K562 (cell line): Measurements from ENCODE around the gene C9orf50. TPM values are rescaled to one million over a fixed set of nuclear protein-coding genes. Genes with fewer than 3 reads are reported as not detected.

Source experiments
- ATAC-seq: fragments of 200-7000 bp; cut with Tn5 transposase; 3 replicates; pipeline ENCODE4 v1.9.1; 2020; ENCODE audit warnings: moderate library complexity
- BruUV-seq: library from RNA; stranded (reverse); fragments of 400-500 nt; replicated peaks from 2 replicates; lab custom pipeline; 2021; lab: Mats Ljungman, UMichigan
- CTCF ChIA-PET: fragments of 300-600 bp; formaldehyde crosslinking; extraction: SDS; loops from one replicate; lab custom pipeline; 2021; ENCODE audit warnings: low intra/inter-chr PET ratio; lab: Yijun Ruan, JAX
- POLR2A ChIA-PET: fragments of 300-600, 350-650 bp; sonication (Branson Sonifier 250); formaldehyde crosslinking; extraction: SDS; loops from one replicate; lab custom pipeline; 2021; ENCODE audit warnings: antibody characterized with exemption, inconsistent platforms; lab: Yijun Ruan, JAX
- DNase-seq, 4 experiments: peaks; one replicate each; pipeline versions ENCODE4 v3.0.0 to v3.0.0-alpha.2; 2011 to 2018; ENCODE audit warnings: low spot score in 3 of 4, mixed read lengths in 3 of 4; ENCODE audit errors: extremely low read depth in 1 of 4
- FAIRE-seq: peaks from 2 replicates; lab custom pipeline; 2011; peaks lifted over from hg19 to GRCh38; lab: Jason Lieb, UNC
- H2AFZ ChIP-seq: 2 replicates; pipeline ENCODE4 v1.6.0; 2011; ENCODE audit warnings: low read depth, low read length, control low read depth, inconsistent platforms
- H3K27ac ChIP-seq: fragments of 200-600 bp; 3 replicates; pipeline ENCODE4 v1.8.0; 2011; ENCODE audit warnings: low read depth, mild to moderate bottlenecking, control low read depth, inconsistent platforms, low read length, moderate library complexity, mixed read lengths; ENCODE audit errors: extremely low read depth
- H3K27me3 ChIP-seq, 2 experiments: fragments of 300-600 bp in 1 of 2; 2 replicates in 1 of 2; 3 replicates in 1 of 2; pipeline versions ENCODE4 v1.6.0 to v1.8.0; 2011; ENCODE audit warnings: inconsistent platforms in 2 of 2, low read length in 2 of 2, mild to moderate bottlenecking in 1 of 2, mixed read lengths in 1 of 2, moderate library complexity in 1 of 2; ENCODE audit not compliant: control insufficient read depth in 2 of 2, insufficient read depth in 2 of 2
- H3K36me3 ChIP-seq: fragments of 300-600 bp; 3 replicates; pipeline ENCODE4 v1.8.0; 2011; ENCODE audit warnings: mild to moderate bottlenecking, low read length, inconsistent platforms; ENCODE audit not compliant: control insufficient read depth, insufficient read depth
- H3K4me1 ChIP-seq, 2 experiments: fragments of 200-600 bp in 1 of 2; replicated peaks in 1 of 2; 2 replicates in 1 of 2; 3 replicates in 1 of 2; pipeline versions ENCODE4 v1.5.1 to v1.8.0; 2011; ENCODE audit warnings: inconsistent platforms in 2 of 2, low read length in 2 of 2, mild to moderate bottlenecking in 1 of 2, mixed read lengths in 1 of 2, moderate library complexity in 1 of 2; ENCODE audit not compliant: control insufficient read depth in 2 of 2, insufficient read depth in 2 of 2
- H3K4me2 ChIP-seq: 2 replicates; pipeline ENCODE4 v1.6.1; 2011; ENCODE audit warnings: low read length, control low read depth, inconsistent platforms, mixed read lengths; ENCODE audit not compliant: insufficient read depth
- H3K4me3 ChIP-seq: fragments of 200-600 bp; sonication (generic), shearing (Covaris generic); 2 replicates; pipeline ENCODE4 v1.5.1; 2016; ENCODE audit warnings: control low read depth, inconsistent platforms
- H3K79me2 ChIP-seq: fragments of 200-600 bp; 3 replicates; pipeline ENCODE4 v1.8.0; 2011; ENCODE audit warnings: low read length, inconsistent platforms; ENCODE audit not compliant: control insufficient read depth, insufficient read depth
- H3K9ac ChIP-seq, 2 experiments: 2 replicates each; pipeline versions ENCODE4 v1.6.0 to v1.6.1; 2011; ENCODE audit warnings: low read depth in 2 of 2, low read length in 2 of 2, control low read depth in 1 of 2, inconsistent platforms in 1 of 2, mild to moderate bottlenecking in 1 of 2, mixed read lengths in 1 of 2; ENCODE audit not compliant: insufficient read depth in 1 of 2
- H3K9me1 ChIP-seq: one replicate; pipeline ENCODE4 v1.6.0; 2011; ENCODE audit warnings: inconsistent platforms, mild to moderate bottlenecking, low read length, moderate library complexity; ENCODE audit not compliant: control insufficient read depth, insufficient read depth
- H3K9me3 ChIP-seq: replicated peaks from 2 replicates; pipeline ENCODE4 v1.5.1; 2011; ENCODE audit warnings: low read depth, low read length, inconsistent platforms; ENCODE audit not compliant: control insufficient read depth, insufficient read depth
- H4K20me1 ChIP-seq: replicated peaks from 2 replicates; pipeline ENCODE4 v1.6.1; 2011; ENCODE audit warnings: low read length, inconsistent platforms, mixed read lengths; ENCODE audit not compliant: control insufficient read depth, insufficient read depth
- CBFA2T2 ChIP-seq: fragments of 450-650 bp; conservative IDR thresholded peaks from 2 replicates; pipeline ENCODE4 v1.6.1; 2017; ENCODE audit warnings: mild to moderate bottlenecking
- RAD51 ChIP-seq: fragments of 450-650 bp; IDR thresholded peaks from 2 replicates; pipeline ENCODE4 v1.7.1; 2016; ENCODE audit warnings: low read depth, mild to moderate bottlenecking, borderline replicate concordance
- RBM17 ChIP-seq: fragments of 200-400 bp; formaldehyde crosslinking; IDR thresholded peaks from 2 replicates; pipeline ENCODE4 v1.6.1; 2017; ENCODE audit warnings: low read depth, mild to moderate bottlenecking, low read length, borderline replicate concordance
- TOE1 ChIP-seq, 2 experiments: fragments of 450-650 bp in 1 of 2; sonication (generic) in 1 of 2; formaldehyde crosslinking in 1 of 2; IDR thresholded peaks; 2 replicates each; pipeline versions ENCODE4 v1.7.1 to v1.8.0; 2016 to 2022; ENCODE audit warnings: borderline replicate concordance in 2 of 2, mild to moderate bottlenecking in 2 of 2, antibody characterized with exemption in 1 of 2, inconsistent platforms in 1 of 2, low read depth in 1 of 2, missing genetic modification reagents in 1 of 2, moderate library complexity in 1 of 2
- WGBS: fragments of 100-300 bp; shearing (Covaris generic); methylation state at CpG from one replicate; pipeline ENCODE4 v1.1.6; 2016; ENCODE audit warnings: low coverage, mixed read lengths; ENCODE audit not compliant: insufficient coverage; ENCODE audit errors: missing lambda C conversion rate; 5-methylcytosine and 5-hydroxymethylcytosine counted together
- in situ Hi-C: fragments of 300-500 bp; cut with MboI; formaldehyde crosslinking; loops from 4 replicates; pipeline ENCODE4 v1.15.0; 2018; ENCODE audit warnings: inconsistent platforms, mixed read lengths
- intact Hi-C: fragments of 100-400 bp; cut with micrococcal nuclease; formaldehyde crosslinking; loops from 2 replicates; pipeline ENCODE4 v1.14.2; 2022
- polyA plus RNA-seq, 8 experiments: library from polyadenylated mRNA; depleted of rRNA in 4 of 8; stranded (reverse) in 5 of 8; unstranded in 3 of 8; fragments of >200 nt; fragmentation: Nextera tagmentation in 2 of 8; fragmentation: Illumina TruSeq in 1 of 8; extraction: Ambion mirVana in 2 of 8; extraction: Trizol in 1 of 8; gene quantifications; 2 replicates each; pipeline versions ENCODE4 v1.2.1 to v1.2.3, GENCODE V29; 2011 to 2014; ENCODE audit warnings: inconsistent platforms in 1 of 8, missing spikeins in 1 of 8
- total RNA-seq, 7 experiments: library from RNA; depleted of rRNA in 6 of 7; stranded (reverse); fragments of >200 nt in 6 of 7; fragmentation: Illumina TruSeq in 2 of 7; extraction: Trizol in 2 of 7; gene quantifications; 2 replicates each; pipeline versions ENCODE4 v1.2.1 to v1.2.3, GENCODE V29; 2011 to 2021; ENCODE audit warnings: low replicate concordance in 1 of 7
- TF ChIP-seq, protein P1 (sequence below): fragments of 450-650 bp; IDR thresholded peaks from 2 replicates; pipeline ENCODE4 v1.6.1; 2017; ENCODE audit warnings: mild to moderate bottlenecking, moderate library complexity
- TF ChIP-seq, protein P2 (sequence below): sonication (generic); formaldehyde crosslinking; IDR thresholded peaks from 2 replicates; pipeline ENCODE4 v1.5.0; 2020; ENCODE audit warnings: missing genetic modification reagents
- TF ChIP-seq, protein P3 (sequence below), 2 experiments: fragments of 450-650 bp in 1 of 2; sonication (generic) in 1 of 2; formaldehyde crosslinking in 1 of 2; IDR thresholded peaks in 1 of 2; conservative IDR thresholded peaks in 1 of 2; 2 replicates each; pipeline versions ENCODE4 v1.6.1 to v1.8.1; 2016 to 2023; ENCODE audit warnings: mild to moderate bottlenecking in 2 of 2, moderate library complexity in 2 of 2, inconsistent platforms in 1 of 2, missing genetic modification reagents in 1 of 2
- TF ChIP-seq, protein P4 (sequence below): sonication (generic); formaldehyde crosslinking; IDR thresholded peaks from 2 replicates; pipeline ENCODE4 v1.9.0; 2022; ENCODE audit warnings: mild to moderate bottlenecking, missing genetic modification reagents
- TF ChIP-seq, protein P5 (sequence below): fragments of 450-650 bp; formaldehyde crosslinking; IDR thresholded peaks from 2 replicates; pipeline ENCODE4 v1.4.0; 2020; ENCODE audit warnings: mild to moderate bottlenecking, mixed read lengths

The C9orf50 gene
- total and polyA plus RNA-seq, 9 of the 15 experiments (the other 6 are each of a cell fraction or from before 2014, with no cell fraction given) = not detected

DNA sequence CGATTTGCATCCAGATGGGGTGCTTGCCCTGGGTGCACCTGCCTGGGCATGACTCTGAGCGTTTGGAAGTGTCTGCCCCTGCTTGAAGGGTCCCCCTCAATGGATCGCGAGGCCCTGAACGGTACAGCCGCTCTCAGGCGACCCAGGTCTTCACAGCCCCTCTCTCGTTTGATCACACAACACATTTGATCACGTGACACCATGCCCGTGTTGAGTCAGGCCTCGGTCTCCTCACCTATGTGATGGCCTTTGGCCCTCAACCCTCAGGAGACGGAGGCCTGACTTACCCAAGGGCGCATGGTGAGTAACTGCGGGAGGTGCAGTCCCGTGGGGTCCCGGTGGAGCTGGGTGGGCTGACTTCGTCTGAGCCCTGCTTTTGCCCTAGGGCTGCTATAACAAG is 24.0 kb upstream of the C9orf50 start:
- 31% methylated on average over 11 of the region's 17 CpGs for WGBS
- Histone ChIP-seq H3K4me2 (no peak overlapping the region), H3K9me3 (no peaks in the 10 kb centered on the region), H3K27me3 (no peaks in the 10 kb centered on the region), H3K4me1 (peaks cover 0 to 50% of the 10 kb centered on the region in 2 experiments; a peak in 3 of 5 replicates), H3K36me3 (peaks cover 2% of the 10 kb centered on the region; the same call in 1 of the 3 replicates), H3K4me3 (no peak overlapping the region), H3K79me2 (peaks cover 16% of the 10 kb centered on the region), H3K27ac (no peak overlapping the region), H3K9ac (peak overlapping the region in 1 of 2 experiments; percentile 40; a peak in 1 of 4 replicates), H4K20me1 (peaks cover 7% of the 10 kb centered on the region), H2AFZ (no peak overlapping the region), H3K9me1 (no peaks in the 10 kb centered on the region)
- in situ Hi-C loops (loop anchor here (5.0 kb wide), 1 partner anchor 137 kb away; no protein-coding TSS in a partner anchor), intact Hi-C loops (loop anchor here (5.0 to 10.0 kb wide), 3 partner anchors 52 to 240 kb away; no protein-coding TSS in a partner anchor)
- no TSS peak for BruUV-seq
- no peak for ATAC-seq
- TF ChIP-seq, protein P1, sequence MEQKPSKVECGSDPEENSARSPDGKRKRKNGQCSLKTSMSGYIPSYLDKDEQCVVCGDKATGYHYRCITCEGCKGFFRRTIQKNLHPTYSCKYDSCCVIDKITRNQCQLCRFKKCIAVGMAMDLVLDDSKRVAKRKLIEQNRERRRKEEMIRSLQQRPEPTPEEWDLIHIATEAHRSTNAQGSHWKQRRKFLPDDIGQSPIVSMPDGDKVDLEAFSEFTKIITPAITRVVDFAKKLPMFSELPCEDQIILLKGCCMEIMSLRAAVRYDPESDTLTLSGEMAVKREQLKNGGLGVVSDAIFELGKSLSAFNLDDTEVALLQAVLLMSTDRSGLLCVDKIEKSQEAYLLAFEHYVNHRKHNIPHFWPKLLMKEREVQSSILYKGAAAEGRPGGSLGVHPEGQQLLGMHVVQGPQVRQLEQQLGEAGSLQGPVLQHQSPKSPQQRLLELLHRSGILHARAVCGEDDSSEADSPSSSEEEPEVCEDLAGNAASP = no peak
- TF ChIP-seq TOE1 (IDR thresholded peaks at IDR 0.05; ENCODE audit: borderline replicate concordance) (peak; percentile 84), TOE1 (CRISPR knock-in tag; IDR thresholded peaks at IDR 0.05; ENCODE audit: borderline replicate concordance, low read depth) (no peak), CBFA2T2 (peak; percentile 62), RBM17 (no peak), RAD51 (peak; percentile 91)
- TF ChIP-seq, protein P2, sequence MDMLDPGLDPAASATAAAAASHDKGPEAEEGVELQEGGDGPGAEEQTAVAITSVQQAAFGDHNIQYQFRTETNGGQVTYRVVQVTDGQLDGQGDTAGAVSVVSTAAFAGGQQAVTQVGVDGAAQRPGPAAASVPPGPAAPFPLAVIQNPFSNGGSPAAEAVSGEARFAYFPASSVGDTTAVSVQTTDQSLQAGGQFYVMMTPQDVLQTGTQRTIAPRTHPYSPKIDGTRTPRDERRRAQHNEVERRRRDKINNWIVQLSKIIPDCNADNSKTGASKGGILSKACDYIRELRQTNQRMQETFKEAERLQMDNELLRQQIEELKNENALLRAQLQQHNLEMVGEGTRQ (CRISPR knock-in tag) = peak; percentile 64
- TF ChIP-seq, protein P3, sequence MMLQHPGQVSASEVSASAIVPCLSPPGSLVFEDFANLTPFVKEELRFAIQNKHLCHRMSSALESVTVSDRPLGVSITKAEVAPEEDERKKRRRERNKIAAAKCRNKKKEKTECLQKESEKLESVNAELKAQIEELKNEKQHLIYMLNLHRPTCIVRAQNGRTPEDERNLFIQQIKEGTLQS (IDR thresholded peaks at IDR 0.05) = no peak
- TF ChIP-seq, protein P3 (CRISPR knock-in tag; conservative IDR thresholded peaks at IDR 0.05) = no peak
- TF ChIP-seq, protein P4, sequence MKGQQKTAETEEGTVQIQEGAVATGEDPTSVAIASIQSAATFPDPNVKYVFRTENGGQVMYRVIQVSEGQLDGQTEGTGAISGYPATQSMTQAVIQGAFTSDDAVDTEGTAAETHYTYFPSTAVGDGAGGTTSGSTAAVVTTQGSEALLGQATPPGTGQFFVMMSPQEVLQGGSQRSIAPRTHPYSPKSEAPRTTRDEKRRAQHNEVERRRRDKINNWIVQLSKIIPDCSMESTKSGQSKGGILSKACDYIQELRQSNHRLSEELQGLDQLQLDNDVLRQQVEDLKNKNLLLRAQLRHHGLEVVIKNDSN (CRISPR knock-in tag) = peak; percentile 71
- TF ChIP-seq, protein P5, sequence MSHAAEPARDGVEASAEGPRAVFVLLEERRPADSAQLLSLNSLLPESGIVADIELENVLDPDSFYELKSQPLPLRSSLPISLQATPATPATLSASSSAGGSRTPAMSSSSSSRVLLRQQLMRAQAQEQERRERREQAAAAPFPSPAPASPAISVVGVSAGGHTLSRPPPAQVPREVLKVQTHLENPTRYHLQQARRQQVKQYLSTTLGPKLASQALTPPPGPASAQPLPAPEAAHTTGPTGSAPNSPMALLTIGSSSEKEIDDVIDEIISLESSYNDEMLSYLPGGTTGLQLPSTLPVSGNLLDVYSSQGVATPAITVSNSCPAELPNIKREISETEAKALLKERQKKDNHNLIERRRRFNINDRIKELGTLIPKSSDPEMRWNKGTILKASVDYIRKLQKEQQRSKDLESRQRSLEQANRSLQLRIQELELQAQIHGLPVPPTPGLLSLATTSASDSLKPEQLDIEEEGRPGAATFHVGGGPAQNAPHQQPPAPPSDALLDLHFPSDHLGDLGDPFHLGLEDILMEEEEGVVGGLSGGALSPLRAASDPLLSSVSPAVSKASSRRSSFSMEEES (CRISPR knock-in tag) = peak; percentile 91
- ChIA-PET CTCF (interaction anchor here (0.9 kb wide), 1 partner anchor 139 kb away, joined by 4 read pairs; no protein-coding TSS in a partner anchor), POLR2A (interaction anchor here (1.5 kb wide), 1 partner anchor 11 kb away, joined by 3 read pairs; no protein-coding TSS in a partner anchor)
- FAIRE-seq = no peak
- no peak for DNase-seq
